HG02973 (cell line): ENCODE data around the gene DZANK1.
"Not testable (repeated sequence)": the region's sequence is repeated elsewhere in the genome, so short reads cannot be mapped to it uniquely, and the experiment has no call there.

Source experiments
- ATAC-seq: cut with Tn5 transposase; IDR thresholded peaks from one replicate; pipeline ENCODE4 v1.9.1; 2021; ENCODE audit warnings: moderate library complexity; ENCODE audit not compliant: unreplicated experiment

Gene DZANK1

GRCh38 chr20:18440403-18440802 is 26.4 kb downstream of the DZANK1 start:
- ATAC-seq = no peak

GRCh38 chr20:18436847-18437246 is 30.0 kb downstream of the DZANK1 start:
- no peak for ATAC-seq

GRCh38 chr20:18431206-18431605 is 35.6 kb downstream of the DZANK1 start:
- ATAC-seq = no peak

- ATAC-seq = no peak
Measured at GRCh38 chr20:18430172-18430826, 36.5 kb downstream of the DZANK1 start.

- no peak for ATAC-seq
Measured at GRCh38 chr20:18428490-18429173, 38.2 kb downstream of the DZANK1 start.

GRCh38 chr20:18427214-18427613 is 39.6 kb downstream of the DZANK1 start:
- ATAC-seq = no peak

- ATAC-seq = no peak
Measured at GRCh38 chr20:18421608-18422007, 45.2 kb downstream of the DZANK1 start.

GRCh38 chr20:18416486-18416885 is 50.3 kb downstream of the DZANK1 start:
- ATAC-seq = no peak

GRCh38 chr20:18414140-18414539 is 52.7 kb downstream of the DZANK1 start:
- ATAC-seq = no peak

GRCh38 chr20:18412221-18412901 is 54.5 kb downstream of the DZANK1 start:
- no peak for ATAC-seq

GRCh38 chr20:18405826-18406225 is 61.0 kb downstream of the DZANK1 start:
- no peak for ATAC-seq

GRCh38 chr20:18404172-18404571 is 62.7 kb downstream of the DZANK1 start:
- no peak for ATAC-seq

GRCh38 chr20:18403269-18403668 is 63.6 kb downstream of the DZANK1 start:
- ATAC-seq = no peak

GRCh38 chr20:18401305-18401704 is 65.5 kb downstream of the DZANK1 start:
- ATAC-seq = no peak

- ATAC-seq = no peak
Measured at GRCh38 chr20:18400460-18400859, 66.4 kb downstream of the DZANK1 start.

GRCh38 chr20:18398713-18399112 is 68.1 kb downstream of the DZANK1 start:
- ATAC-seq = not testable (repeated sequence)

- ATAC-seq = no peak
Measured at GRCh38 chr20:18397030-18397429, 69.8 kb downstream of the DZANK1 start.

- ATAC-seq = no peak
Measured at GRCh38 chr20:18395544-18395943, 71.3 kb downstream of the DZANK1 start.

GRCh38 chr20:18394363-18394762 is 72.5 kb downstream of the DZANK1 start:
- ATAC-seq = no peak

GRCh38 chr20:18391686-18392085 is 75.1 kb downstream of the DZANK1 start:
- no peak for ATAC-seq

- ATAC-seq = no peak
Measured at GRCh38 chr20:18390201-18390600, 76.6 kb downstream of the DZANK1 start.

- no peak for ATAC-seq
Measured at GRCh38 chr20:18388860-18389259, 78.0 kb downstream of the DZANK1 start.
